HepG2 (cell line): ENCODE measurements around the gene GPR158. TPM values are rescaled to one million over a fixed set of nuclear protein-coding genes. Genes with fewer than 3 reads are reported as not detected.

ENCODE experiments used
- HNRNPK ChIP-seq: fragments of 200-400 bp; formaldehyde crosslinking; IDR thresholded peaks from 2 replicates; pipeline ENCODE4 v1.6.1; 2018; ENCODE audit warnings: low read length, low read depth, moderate library complexity, mild to moderate bottlenecking; ENCODE audit not compliant: poor library complexity, severe bottlenecking
- TAF1 ChIP-seq: sonication (generic); formaldehyde crosslinking; IDR thresholded peaks from 2 replicates; pipeline ENCODE4 v1.4.0; 2020; ENCODE audit warnings: missing genetic modification reagents
- TBL1XR1 ChIP-seq: fragments of 150-350 bp; IDR thresholded peaks from 2 replicates; pipeline ENCODE4 v1.6.1; 2014; ENCODE audit warnings: borderline replicate concordance, low read length; ENCODE audit not compliant: partially characterized antibody
- ZFP1 ChIP-seq: IDR thresholded peaks from 2 replicates; pipeline ENCODE4 v1.6.1; 2016
- ZNF24 ChIP-seq: fragments of 450-650 bp; IDR thresholded peaks from 2 replicates; pipeline ENCODE4 v1.6.1; 2017; ENCODE audit warnings: antibody characterized with exemption, mild to moderate bottlenecking
- polyA plus RNA-seq, 8 experiments: library from polyadenylated mRNA; depleted of rRNA in 3 of 8; stranded (reverse) in 7 of 8; unstranded in 1 of 8; fragments of >200 nt; fragmentation: Illumina TruSeq in 4 of 8; extraction: Trizol in 4 of 8; gene quantifications; 2 replicates each; pipeline versions ENCODE4 v1.2.1 to v1.2.3, GENCODE V29; 2011 to 2016; ENCODE audit warnings: low read depth in 4 of 8, missing spikeins in 1 of 8, mixed read lengths in 1 of 8; ENCODE audit not compliant: insufficient read depth in 1 of 8
- total RNA-seq, 5 experiments: library from RNA; depleted of rRNA; stranded (reverse); fragments of >200 nt; fragmentation: Illumina TruSeq; extraction: Trizol; gene quantifications; 2 replicates each; pipeline ENCODE4 v1.2.3, GENCODE V29; 2016; ENCODE audit warnings: low read depth in 1 of 5
- TF ChIP-seq, protein P1 (sequence below): sonication (generic); formaldehyde crosslinking; IDR thresholded peaks from one replicate; pipeline ENCODE4 v1.5.1; 2020; ENCODE audit warnings: mild to moderate bottlenecking, missing genetic modification reagents; ENCODE audit errors: not compliant biosample characterization
- TF ChIP-seq, protein P2 (sequence below): sonication (generic); formaldehyde crosslinking; IDR thresholded peaks from 2 replicates; pipeline ENCODE4 v1.9.0; 2021; ENCODE audit warnings: missing genetic modification reagents, borderline replicate concordance
- TF ChIP-seq, protein P3 (sequence below): sonication (generic); formaldehyde crosslinking; IDR thresholded peaks from 2 replicates; pipeline ENCODE4 v1.9.0; 2021; ENCODE audit warnings: missing genetic modification reagents, borderline replicate concordance

Gene GPR158
- total and polyA plus RNA-seq, 2 of the 13 experiments (the other 11 are each of a cell fraction or from before 2014, with no cell fraction given): not detected

DNA sequence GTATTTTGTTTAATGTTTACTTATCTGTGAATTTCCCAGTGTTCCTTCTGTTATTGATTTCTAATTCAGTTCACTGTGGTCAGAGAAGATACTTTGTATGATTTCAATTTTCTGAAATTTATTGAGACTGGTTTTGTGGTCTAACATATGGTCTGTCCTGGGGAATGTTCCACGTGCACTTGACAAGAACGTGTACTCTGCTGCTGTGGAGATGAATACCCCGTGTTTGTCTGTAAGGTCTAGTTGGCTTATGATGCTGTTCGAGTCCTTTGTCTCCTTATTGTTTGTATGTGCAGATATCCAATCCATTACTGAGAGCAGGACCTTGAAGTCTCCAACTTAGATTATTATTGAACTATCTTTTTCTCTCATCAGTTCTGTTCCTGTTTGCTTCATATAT is 387.7 kb downstream of the GPR158 start (continued):
- TF ChIP-seq, protein P1, sequence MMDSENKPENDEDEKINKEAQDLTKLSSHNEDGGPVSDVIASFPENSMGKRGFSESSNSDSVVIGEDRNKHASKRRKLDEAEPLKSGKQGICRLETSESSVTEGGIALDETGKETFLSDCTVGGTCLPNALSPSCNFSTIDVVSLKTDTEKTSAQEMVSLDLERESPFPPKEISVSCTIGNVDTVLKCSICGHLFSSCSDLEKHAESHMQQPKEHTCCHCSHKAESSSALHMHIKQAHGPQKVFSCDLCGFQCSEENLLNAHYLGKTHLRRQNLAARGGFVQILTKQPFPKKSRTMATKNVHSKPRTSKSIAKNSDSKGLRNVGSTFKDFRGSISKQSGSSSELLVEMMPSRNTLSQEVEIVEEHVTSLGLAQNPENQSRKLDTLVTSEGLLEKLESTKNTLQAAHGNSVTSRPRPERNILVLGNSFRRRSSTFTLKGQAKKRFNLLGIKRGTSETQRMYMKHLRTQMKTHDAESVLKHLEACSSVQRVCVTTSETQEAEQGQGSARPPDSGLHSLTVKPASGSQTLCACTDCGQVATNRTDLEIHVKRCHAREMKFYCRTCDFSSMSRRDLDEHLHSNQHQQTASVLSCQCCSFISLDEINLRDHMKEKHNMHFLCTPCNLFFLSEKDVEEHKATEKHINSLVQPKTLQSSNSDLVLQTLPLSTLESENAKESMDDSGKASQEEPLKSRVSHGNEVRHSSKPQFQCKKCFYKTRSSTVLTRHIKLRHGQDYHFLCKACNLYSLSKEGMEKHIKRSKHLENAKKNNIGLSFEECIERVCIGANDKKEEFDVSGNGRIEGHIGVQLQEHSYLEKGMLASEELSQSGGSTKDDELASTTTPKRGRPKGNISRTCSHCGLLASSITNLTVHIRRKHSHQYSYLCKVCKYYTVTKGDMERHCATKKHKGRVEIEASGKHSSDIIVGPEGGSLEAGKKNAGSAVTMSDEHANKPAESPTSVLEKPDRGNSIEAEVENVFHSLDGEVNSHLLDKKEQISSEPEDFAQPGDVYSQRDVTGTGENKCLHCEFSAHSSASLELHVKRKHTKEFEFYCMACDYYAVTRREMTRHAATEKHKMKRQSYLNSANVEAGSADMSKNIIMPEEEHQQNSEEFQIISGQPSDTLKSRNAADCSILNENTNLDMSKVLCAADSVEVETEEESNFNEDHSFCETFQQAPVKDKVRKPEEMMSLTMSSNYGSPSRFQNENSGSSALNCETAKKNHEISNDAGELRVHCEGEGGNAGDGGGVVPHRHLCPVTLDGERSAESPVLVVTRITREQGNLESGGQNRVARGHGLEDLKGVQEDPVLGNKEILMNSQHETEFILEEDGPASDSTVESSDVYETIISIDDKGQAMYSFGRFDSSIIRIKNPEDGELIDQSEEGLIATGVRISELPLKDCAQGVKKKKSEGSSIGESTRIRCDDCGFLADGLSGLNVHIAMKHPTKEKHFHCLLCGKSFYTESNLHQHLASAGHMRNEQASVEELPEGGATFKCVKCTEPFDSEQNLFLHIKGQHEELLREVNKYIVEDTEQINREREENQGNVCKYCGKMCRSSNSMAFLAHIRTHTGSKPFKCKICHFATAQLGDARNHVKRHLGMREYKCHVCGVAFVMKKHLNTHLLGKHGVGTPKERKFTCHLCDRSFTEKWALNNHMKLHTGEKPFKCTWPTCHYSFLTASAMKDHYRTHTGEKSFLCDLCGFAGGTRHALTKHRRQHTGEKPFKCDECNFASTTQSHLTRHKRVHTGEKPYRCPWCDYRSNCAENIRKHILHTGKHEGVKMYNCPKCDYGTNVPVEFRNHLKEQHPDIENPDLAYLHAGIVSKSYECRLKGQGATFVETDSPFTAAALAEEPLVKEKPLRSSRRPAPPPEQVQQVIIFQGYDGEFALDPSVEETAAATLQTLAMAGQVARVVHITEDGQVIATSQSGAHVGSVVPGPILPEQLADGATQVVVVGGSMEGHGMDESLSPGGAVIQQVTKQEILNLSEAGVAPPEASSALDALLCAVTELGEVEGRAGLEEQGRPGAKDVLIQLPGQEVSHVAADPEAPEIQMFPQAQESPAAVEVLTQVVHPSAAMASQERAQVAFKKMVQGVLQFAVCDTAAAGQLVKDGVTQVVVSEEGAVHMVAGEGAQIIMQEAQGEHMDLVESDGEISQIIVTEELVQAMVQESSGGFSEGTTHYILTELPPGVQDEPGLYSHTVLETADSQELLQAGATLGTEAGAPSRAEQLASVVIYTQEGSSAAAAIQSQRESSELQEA (CRISPR knock-in tag): no peak
- TF ChIP-seq HNRNPK (no peak), ZFP1 (no peak), ZNF24 (no peak), TBL1XR1 (no peak), TAF1 (CRISPR knock-in tag) (no peak)
- TF ChIP-seq, protein P2, sequence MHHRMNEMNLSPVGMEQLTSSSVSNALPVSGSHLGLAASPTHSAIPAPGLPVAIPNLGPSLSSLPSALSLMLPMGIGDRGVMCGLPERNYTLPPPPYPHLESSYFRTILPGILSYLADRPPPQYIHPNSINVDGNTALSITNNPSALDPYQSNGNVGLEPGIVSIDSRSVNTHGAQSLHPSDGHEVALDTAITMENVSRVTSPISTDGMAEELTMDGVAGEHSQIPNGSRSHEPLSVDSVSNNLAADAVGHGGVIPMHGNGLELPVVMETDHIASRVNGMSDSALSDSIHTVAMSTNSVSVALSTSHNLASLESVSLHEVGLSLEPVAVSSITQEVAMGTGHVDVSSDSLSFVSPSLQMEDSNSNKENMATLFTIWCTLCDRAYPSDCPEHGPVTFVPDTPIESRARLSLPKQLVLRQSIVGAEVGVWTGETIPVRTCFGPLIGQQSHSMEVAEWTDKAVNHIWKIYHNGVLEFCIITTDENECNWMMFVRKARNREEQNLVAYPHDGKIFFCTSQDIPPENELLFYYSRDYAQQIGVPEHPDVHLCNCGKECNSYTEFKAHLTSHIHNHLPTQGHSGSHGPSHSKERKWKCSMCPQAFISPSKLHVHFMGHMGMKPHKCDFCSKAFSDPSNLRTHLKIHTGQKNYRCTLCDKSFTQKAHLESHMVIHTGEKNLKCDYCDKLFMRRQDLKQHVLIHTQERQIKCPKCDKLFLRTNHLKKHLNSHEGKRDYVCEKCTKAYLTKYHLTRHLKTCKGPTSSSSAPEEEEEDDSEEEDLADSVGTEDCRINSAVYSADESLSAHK (CRISPR knock-in tag): no peak
- TF ChIP-seq, protein P3, sequence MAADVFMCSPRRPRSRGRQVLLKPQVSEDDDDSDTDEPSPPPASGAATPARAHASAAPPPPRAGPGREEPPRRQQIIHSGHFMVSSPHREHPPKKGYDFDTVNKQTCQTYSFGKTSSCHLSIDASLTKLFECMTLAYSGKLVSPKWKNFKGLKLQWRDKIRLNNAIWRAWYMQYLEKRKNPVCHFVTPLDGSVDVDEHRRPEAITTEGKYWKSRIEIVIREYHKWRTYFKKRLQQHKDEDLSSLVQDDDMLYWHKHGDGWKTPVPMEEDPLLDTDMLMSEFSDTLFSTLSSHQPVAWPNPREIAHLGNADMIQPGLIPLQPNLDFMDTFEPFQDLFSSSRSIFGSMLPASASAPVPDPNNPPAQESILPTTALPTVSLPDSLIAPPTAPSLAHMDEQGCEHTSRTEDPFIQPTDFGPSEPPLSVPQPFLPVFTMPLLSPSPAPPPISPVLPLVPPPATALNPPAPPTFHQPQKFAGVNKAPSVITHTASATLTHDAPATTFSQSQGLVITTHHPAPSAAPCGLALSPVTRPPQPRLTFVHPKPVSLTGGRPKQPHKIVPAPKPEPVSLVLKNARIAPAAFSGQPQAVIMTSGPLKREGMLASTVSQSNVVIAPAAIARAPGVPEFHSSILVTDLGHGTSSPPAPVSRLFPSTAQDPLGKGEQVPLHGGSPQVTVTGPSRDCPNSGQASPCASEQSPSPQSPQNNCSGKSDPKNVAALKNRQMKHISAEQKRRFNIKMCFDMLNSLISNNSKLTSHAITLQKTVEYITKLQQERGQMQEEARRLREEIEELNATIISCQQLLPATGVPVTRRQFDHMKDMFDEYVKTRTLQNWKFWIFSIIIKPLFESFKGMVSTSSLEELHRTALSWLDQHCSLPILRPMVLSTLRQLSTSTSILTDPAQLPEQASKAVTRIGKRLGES (CRISPR knock-in tag): no peak
